ENCODE measurements around the gene NKIRAS2. TPM values are rescaled to one million over a fixed set of nuclear protein-coding genes. Genes with fewer than 3 reads are reported as not detected.
A peak's percentile ranks its signal among the peaks of the same experiment; 100 is the strongest.

Gene NKIRAS2
- total RNA-seq, 6 experiments from 2014 or later: 37.1 to 43.9 (median 40.3) TPM

GRCh38 chr17:41973408-41973811, 46.5 kb upstream of the NKIRAS2 start:
- H3K4me3 Mint-ChIP-seq: no peak overlapping the region

GRCh38 chr17:41974031-41974430, 45.9 kb upstream of the NKIRAS2 start:
- peaks cover 27% of the 10 kb centered on the region for H3K4me1 Mint-ChIP-seq (ENCODE audit: low read depth)
- H3K27me3 Mint-ChIP-seq (ENCODE audit: insufficient read depth): peaks cover 7% of the 10 kb centered on the region
- DNase-seq: no peak
- TF ChIP-seq CTCF (IDR thresholded peaks at IDR 0.05): no peak
- no peak overlapping the region for H3K4me3 Mint-ChIP-seq
- peak overlapping the region; percentile 16; the same call in 1 of the 2 replicates for H3K27ac Mint-ChIP-seq
- H3K36me3 Mint-ChIP-seq (ENCODE audit: low read depth): peaks cover 32% of the 10 kb centered on the region; the same call in 1 of the 2 replicates
- no peaks in the 10 kb centered on the region for H3K9me3 Mint-ChIP-seq

More at GRCh38 chr17:41973408-41973811, 46.5 kb upstream of the NKIRAS2 start:
- peak overlapping the region; percentile 16; the same call in 1 of the 2 replicates for H3K27ac Mint-ChIP-seq
- H3K9me3 Mint-ChIP-seq: no peaks in the 10 kb centered on the region
- H3K4me1 Mint-ChIP-seq (ENCODE audit: low read depth): peaks cover 27% of the 10 kb centered on the region
- TF ChIP-seq CTCF (IDR thresholded peaks at IDR 0.05): no peak
- DNase-seq: no peak
- H3K27me3 Mint-ChIP-seq (ENCODE audit: insufficient read depth): peaks cover 7% of the 10 kb centered on the region
- peaks cover 31% of the 10 kb centered on the region; the same call in 1 of the 2 replicates for H3K36me3 Mint-ChIP-seq (ENCODE audit: low read depth)

GRCh38 chr17:41974658-41975057, 45.2 kb upstream of the NKIRAS2 start:
- H3K36me3 Mint-ChIP-seq (ENCODE audit: low read depth): peaks cover 29% of the 10 kb centered on the region; the same call in 1 of the 2 replicates

GRCh38 chr17:41975099-41976083, 44.5 kb upstream of the NKIRAS2 start:
- H3K27me3 Mint-ChIP-seq (ENCODE audit: insufficient read depth): peaks cover 7% of the 10 kb centered on the region
- H3K4me3 Mint-ChIP-seq: no peak overlapping the region
- peaks cover 27% of the 10 kb centered on the region; the same call in 1 of the 2 replicates for H3K36me3 Mint-ChIP-seq (ENCODE audit: low read depth)
- peak overlapping the region; percentile 54 for H3K27ac Mint-ChIP-seq
- no peak for TF ChIP-seq CTCF (IDR thresholded peaks at IDR 0.05)
- peak; percentile 27 for DNase-seq
- H3K9me3 Mint-ChIP-seq: no peaks in the 10 kb centered on the region
- peaks cover 27% of the 10 kb centered on the region for H3K4me1 Mint-ChIP-seq (ENCODE audit: low read depth)

More at GRCh38 chr17:41974658-41975057, 45.2 kb upstream of the NKIRAS2 start:
- no peak for DNase-seq
- Mint-ChIP-seq H3K4me1 (ENCODE audit: low read depth) (peaks cover 27% of the 10 kb centered on the region), H3K27me3 (ENCODE audit: insufficient read depth) (peaks cover 7% of the 10 kb centered on the region), H3K4me3 (no peak overlapping the region), H3K27ac (no peak overlapping the region; the same call in 1 of the 2 replicates), H3K9me3 (no peaks in the 10 kb centered on the region)
- TF ChIP-seq CTCF (IDR thresholded peaks at IDR 0.05): no peak

GRCh38 chr17:41976142-41976768, 43.6 kb upstream of the NKIRAS2 start:
- Mint-ChIP-seq H3K4me1 (ENCODE audit: low read depth) (peaks cover 23% of the 10 kb centered on the region), H3K27me3 (ENCODE audit: insufficient read depth) (peaks cover 7% of the 10 kb centered on the region), H3K9me3 (no peaks in the 10 kb centered on the region), H3K27ac (peak overlapping the region; percentile 69), H3K4me3 (peak overlapping the region; percentile 60; the same call in 1 of the 2 replicates), H3K36me3 (ENCODE audit: low read depth) (peaks cover 27% of the 10 kb centered on the region; the same call in 1 of the 2 replicates)
- no peak for DNase-seq
- TF ChIP-seq CTCF (IDR thresholded peaks at IDR 0.05): no peak

Data from HFFc6 (cell line).